Epithelial cell of esophagus (primary cell): ENCODE data around the gene GSTO2.
A peak's percentile ranks its signal among the peaks of the same experiment; 100 is the strongest.

Experiments used
- DNase-seq: peaks from one replicate; pipeline ENCODE4 v3.0.0; 2010; ENCODE audit warnings: low read depth
- H3K4me3 ChIP-seq: 2 replicates; pipeline ENCODE4 v1.5.1; 2011; ENCODE audit warnings: mild to moderate bottlenecking, low read length, control low read depth
- CTCF ChIP-seq: IDR thresholded peaks from 2 replicates; pipeline ENCODE4 v1.5.1; 2011; ENCODE audit warnings: low read depth, mild to moderate bottlenecking, low read length, control low read depth, inconsistent platforms; ENCODE audit not compliant: insufficient read depth; ENCODE audit errors: missing control alignments

GSTO2 gene

DNA sequence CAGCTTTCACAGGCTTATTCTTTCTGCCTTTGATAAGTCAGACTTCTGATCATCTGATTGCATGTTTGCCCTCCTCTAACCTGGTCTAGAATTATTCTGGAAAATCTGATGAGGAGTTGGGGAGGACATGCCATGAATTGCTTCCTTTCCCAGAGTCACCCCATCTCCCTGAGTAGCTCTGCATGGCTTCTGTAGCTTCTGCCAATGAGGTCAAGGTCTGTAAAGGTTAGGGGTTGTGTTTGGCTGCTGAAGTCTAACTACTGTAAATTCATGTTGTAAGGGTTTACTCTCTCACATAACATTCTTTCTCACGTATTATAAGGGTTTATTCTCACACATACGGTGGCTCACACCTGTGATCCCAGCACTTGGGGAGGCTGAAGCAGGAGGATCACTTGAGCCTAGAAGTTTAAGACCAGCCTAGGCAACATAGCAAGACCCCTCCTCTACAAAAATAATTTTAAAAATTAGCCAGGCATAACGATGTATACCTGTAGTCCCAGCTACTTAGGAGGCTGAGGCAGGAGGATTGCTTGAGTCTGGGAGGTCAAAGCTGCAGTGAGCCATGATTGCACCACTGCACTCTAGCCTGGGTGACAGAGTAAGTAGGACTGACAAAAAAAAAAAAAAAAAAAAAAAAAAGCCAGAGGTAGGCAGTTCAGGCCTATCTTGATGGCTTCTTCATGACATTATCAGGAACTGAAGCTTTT, 10.7 kb downstream of the GSTO2 start:
- no peak for DNase-seq
- TF ChIP-seq CTCF: no peak
- no peak overlapping the region for H3K4me3 ChIP-seq

GRCh38 chr10:104281694-104282093, 12.7 kb downstream of the GSTO2 start:
- no peak for DNase-seq
- no peak overlapping the region for H3K4me3 ChIP-seq
- no peak for TF ChIP-seq CTCF

DNA sequence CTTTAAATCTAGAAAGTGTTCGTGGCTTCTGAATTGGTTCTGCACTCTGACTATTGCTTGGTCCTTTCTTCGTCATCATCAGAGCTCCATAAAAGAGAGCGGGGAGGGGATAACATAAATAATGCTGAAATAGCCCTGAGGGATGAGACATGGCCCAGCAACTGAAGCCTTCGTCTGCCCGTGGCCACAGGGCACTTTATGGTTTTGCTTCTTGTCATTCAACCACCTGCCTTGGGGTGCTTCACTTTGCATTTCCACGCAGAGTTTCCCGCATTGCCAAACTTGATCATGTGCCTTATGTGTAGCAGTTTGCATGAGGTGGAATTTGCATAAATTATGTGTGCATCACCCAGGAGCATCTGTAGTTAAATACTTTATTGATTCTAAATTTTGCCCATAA, 15.9 kb downstream of the GSTO2 start:
- no peak overlapping the region for H3K4me3 ChIP-seq
- TF ChIP-seq CTCF: no peak
- DNase-seq: no peak

DNA sequence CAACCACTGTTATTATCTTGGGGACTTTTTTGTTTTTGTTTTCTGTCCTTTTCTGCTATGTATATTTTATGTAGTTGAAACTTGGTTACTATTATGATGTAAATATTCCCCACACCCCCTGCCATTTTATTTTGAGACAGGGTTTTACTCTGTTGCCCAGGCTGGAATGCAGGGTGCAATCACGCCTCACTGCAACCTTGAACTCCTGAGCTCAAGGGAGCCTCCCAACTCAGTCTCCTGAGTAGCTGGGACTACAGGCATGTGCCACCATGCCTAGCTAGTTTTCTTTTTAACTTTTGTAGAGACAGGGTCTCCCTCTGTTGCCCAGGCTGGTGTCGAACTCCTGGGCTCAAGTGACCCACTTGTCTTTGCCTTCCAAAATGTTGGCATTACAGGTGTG, 18.0 kb downstream of the GSTO2 start:
- no peak for TF ChIP-seq CTCF
- no peak overlapping the region for H3K4me3 ChIP-seq
- no peak for DNase-seq

DNA sequence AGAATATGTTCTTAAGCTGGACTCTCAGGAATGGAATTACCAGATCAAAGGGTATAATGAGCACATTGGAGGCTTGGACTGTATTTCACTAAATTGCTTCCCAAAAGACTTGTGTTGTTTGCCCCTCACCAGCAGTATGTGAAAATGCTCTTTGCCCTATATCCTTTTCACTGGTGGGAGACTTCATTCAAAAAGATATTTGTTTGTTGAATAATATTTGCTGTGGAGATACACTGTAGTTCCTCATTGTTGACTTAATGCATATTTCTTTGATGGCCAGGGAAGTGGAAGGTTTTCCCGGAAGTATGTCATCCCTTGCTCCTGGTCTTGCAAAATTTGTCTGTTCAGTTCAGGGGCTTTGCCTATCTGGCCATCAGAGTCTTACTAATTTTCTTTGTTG, 19.4 kb downstream of the GSTO2 start:
- DNase-seq: no peak
- no peak overlapping the region for H3K4me3 ChIP-seq
- TF ChIP-seq CTCF: no peak

DNA sequence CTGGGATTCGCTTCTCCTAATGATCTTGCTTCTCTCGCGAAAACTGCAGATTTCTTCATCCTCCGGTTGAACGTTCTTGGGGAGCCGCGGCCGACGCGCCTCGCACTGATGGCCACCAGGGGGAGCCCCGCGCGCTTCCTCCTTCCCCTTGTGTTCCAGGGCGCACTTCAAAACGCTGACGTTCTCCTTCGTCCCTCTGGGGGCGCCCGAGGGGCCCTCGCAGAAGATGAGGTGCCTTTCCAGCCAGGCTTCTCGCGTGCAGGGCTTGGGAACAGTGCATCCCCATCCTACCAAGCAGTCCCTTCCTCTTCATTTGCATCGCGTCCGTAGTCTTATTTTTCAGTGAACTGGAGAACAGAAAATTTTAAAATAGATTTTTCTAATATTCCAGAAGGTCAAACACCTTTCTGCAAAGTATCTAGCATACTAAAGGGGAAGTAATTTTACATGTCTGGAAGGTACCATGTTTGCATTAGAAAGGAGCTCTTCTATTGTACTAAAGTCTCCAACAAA, 22.5 kb downstream of the GSTO2 start:
- H3K4me3 ChIP-seq: no peak overlapping the region
- DNase-seq: peak; percentile 86
- peak; percentile 99 for TF ChIP-seq CTCF

DNA sequence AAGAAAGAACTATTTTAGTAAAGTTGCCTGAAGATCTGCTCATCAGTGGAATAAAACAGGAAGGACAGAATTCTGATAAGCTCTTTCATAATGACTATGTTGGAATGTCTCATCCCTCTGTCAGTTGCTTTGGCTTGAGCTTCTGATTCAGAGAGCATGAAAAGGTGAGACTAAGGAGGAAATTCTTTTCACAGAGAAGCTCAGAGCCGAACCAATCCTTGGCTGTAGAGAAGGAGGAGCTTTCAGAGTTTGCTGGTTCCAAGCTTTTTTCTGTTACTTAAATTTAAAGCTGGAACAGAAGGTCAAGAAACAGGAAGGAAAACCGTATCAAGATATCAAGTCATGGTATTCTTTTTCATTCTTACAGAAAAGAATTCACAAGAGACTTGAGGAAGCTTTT, 24.0 kb downstream of the GSTO2 start:
- peak; percentile 79 for DNase-seq
- H3K4me3 ChIP-seq: no peak overlapping the region
- TF ChIP-seq CTCF: no peak
